A549 (cell line): Measurements from ENCODE around the gene ESR2. TPM values are rescaled to one million over a fixed set of nuclear protein-coding genes. Genes with fewer than 3 reads are reported as not detected.

Experiments used
- ATAC-seq, 2 experiments: fragments of 200-7000 bp in 1 of 2; fragments of >200 bp in 1 of 2; cut with Nextera tagmentation in 1 of 2; cut with Tn5 transposase in 1 of 2; 3 replicates each; pipeline versions ENCODE4 v1.8.0 to v1.9.1; 2018 to 2020; ENCODE audit warnings: mild to moderate bottlenecking in 1 of 2, moderate library complexity in 1 of 2
- CTCF ChIA-PET: fragments of 300-600 bp; sonication (Branson Sonifier 250); formaldehyde crosslinking; extraction: SDS; loops from one replicate; lab custom pipeline; 2021; ENCODE audit warnings: antibody characterized with exemption, inconsistent platforms; lab: Yijun Ruan, JAX
- POLR2A ChIA-PET: fragments of 350-600 bp; formaldehyde crosslinking; extraction: SDS; loops from one replicate; lab custom pipeline; 2021; ENCODE audit warnings: antibody characterized with exemption, inconsistent platforms; lab: Yijun Ruan, JAX
- DNase-seq, 2 experiments: peaks; one replicate each; pipeline versions ENCODE4 v3.0.0 to v3.0.0-alpha.2; 2011 to 2016; ENCODE audit warnings: low read depth in 1 of 2, low spot score in 1 of 2
- FAIRE-seq: peaks from 2 replicates; lab custom pipeline; 2011; peaks lifted over from hg19 to GRCh38; lab: Jason Lieb, UNC
- H3K27ac ChIP-seq, 2 experiments: fragments of >200 bp; sonication (Bioruptor Twin); formaldehyde crosslinking; 3 replicates each; pipeline ENCODE4 v1.5.1; 2016 to 2017
- H3K4me1 ChIP-seq: fragments of >200 bp; sonication (Bioruptor Twin); formaldehyde crosslinking; 3 replicates; pipeline ENCODE4 v1.6.1; 2016
- H3K4me2 ChIP-seq: fragments of >200 bp; sonication (Bioruptor Twin); formaldehyde crosslinking; 3 replicates; pipeline ENCODE4 v1.6.1; 2016
- H3K4me3 ChIP-seq: fragments of >200 bp; sonication (Bioruptor Twin); formaldehyde crosslinking; 3 replicates; pipeline ENCODE4 v1.5.1; 2016
- H3K9me3 ChIP-seq: fragments of >200 bp; sonication (Bioruptor Twin); formaldehyde crosslinking; 3 replicates; pipeline ENCODE4 v1.6.1; 2016
- BHLHE40 ChIP-seq: IDR thresholded peaks from 2 replicates; pipeline ENCODE4 v1.6.1; 2012; ENCODE audit warnings: low read depth, low read length, inconsistent platforms
- FOSB ChIP-seq: fragments of 250-450 bp; sonication (Bioruptor Pico); IDR thresholded peaks from 2 replicates; pipeline ENCODE4 v1.5.0; 2020; ENCODE audit warnings: mild to moderate bottlenecking, moderate library complexity
- HEYL ChIP-seq: fragments of 250-450 bp; sonication (Bioruptor Pico); IDR thresholded peaks from 2 replicates; pipeline ENCODE4 v1.8.0; 2021; ENCODE audit warnings: mild to moderate bottlenecking, moderate library complexity
- HOXA7 ChIP-seq: fragments of 250-450 bp; sonication (Bioruptor Pico); IDR thresholded peaks from 2 replicates; pipeline ENCODE4 v1.5.0; 2020; ENCODE audit warnings: mild to moderate bottlenecking, moderate library complexity
- HOXB5 ChIP-seq: fragments of 250-450 bp; sonication (Bioruptor Pico); IDR thresholded peaks from 2 replicates; pipeline ENCODE4 v1.5.0; 2020; ENCODE audit warnings: mild to moderate bottlenecking, moderate library complexity
- JUN ChIP-seq, 2 experiments: fragments of >200 bp; sonication (Bioruptor Twin); formaldehyde crosslinking; IDR thresholded peaks; 2 replicates in 1 of 2; 3 replicates in 1 of 2; pipeline ENCODE4 v1.6.1; 2016 to 2017
- KDM1A ChIP-seq: fragments of 200-600 bp; sonication (generic); IDR thresholded peaks from 2 replicates; pipeline ENCODE4 v1.6.1; 2016; ENCODE audit warnings: low read depth, mild to moderate bottlenecking
- MAFK ChIP-seq: fragments of 450-650 bp; IDR thresholded peaks from 2 replicates; pipeline ENCODE4 v1.6.1; 2014; ENCODE audit not compliant: partially characterized antibody
- MAZ ChIP-seq: fragments of 150-350 bp; IDR thresholded peaks from 2 replicates; pipeline ENCODE4 v1.6.1; 2014; ENCODE audit warnings: antibody characterized with exemption, low read depth, low read length, borderline replicate concordance
- NPAS2 ChIP-seq: fragments of 250-450 bp; sonication (Bioruptor Pico); IDR thresholded peaks from 2 replicates; pipeline ENCODE4 v1.8.0; 2022; ENCODE audit warnings: mild to moderate bottlenecking, moderate library complexity, borderline replicate concordance
- NR3C1 ChIP-seq: fragments of >200 bp; sonication (Bioruptor Twin); formaldehyde crosslinking; IDR thresholded peaks from 3 replicates; pipeline ENCODE4 v1.6.1; 2017
- RCOR1 ChIP-seq: fragments of 150-350 bp; IDR thresholded peaks from 2 replicates; pipeline ENCODE4 v1.6.1; 2014; ENCODE audit warnings: antibody characterized with exemption, low read length, low read depth
- RNF2 ChIP-seq: fragments of 200-600 bp; sonication (generic); IDR thresholded peaks from 2 replicates; pipeline ENCODE4 v1.6.1; 2016; ENCODE audit warnings: low read depth, mild to moderate bottlenecking, antibody characterized with exemption, moderate library complexity, borderline replicate concordance
- TP53 ChIP-seq: fragments of 250-450 bp; sonication (Bioruptor Pico); IDR thresholded peaks from 2 replicates; pipeline ENCODE4 v1.5.0; 2021; ENCODE audit warnings: mild to moderate bottlenecking, moderate library complexity
- WGBS: methylation state at CpG from one replicate; pipeline ENCODE4 v1.1.6; 2017; ENCODE audit errors: missing lambda C conversion rate; 5-methylcytosine and 5-hydroxymethylcytosine counted together
- polyA plus RNA-seq, 4 experiments: library from polyadenylated mRNA; depleted of rRNA in 3 of 4; stranded (reverse); fragments of >200 nt; fragmentation: RNase III in 1 of 4; extraction: RNeasy Plus Mini Kit Qiagen cat#74134 plus additional on column Dnase treatment in 1 of 4; gene quantifications; 2 replicates in 3 of 4; 3 replicates in 1 of 4; pipeline ENCODE4 v1.2.3, GENCODE V29; 2011 to 2017
- TF ChIP-seq, protein P1 (sequence below): fragments of >200 bp; sonication (Bioruptor Twin); formaldehyde crosslinking; IDR thresholded peaks from 3 replicates; pipeline ENCODE4 v1.5.1; 2016
- TF ChIP-seq, protein P2 (sequence below): fragments of >200 bp; sonication (Bioruptor Twin); formaldehyde crosslinking; IDR thresholded peaks from 2 replicates; pipeline ENCODE4 v1.6.1; 2016

ESR2 gene
- polyA plus RNA-seq, 2 of the 4 experiments (the other 2 are of a cell fraction), result 0.05 to 0.06 TPM

DNA sequence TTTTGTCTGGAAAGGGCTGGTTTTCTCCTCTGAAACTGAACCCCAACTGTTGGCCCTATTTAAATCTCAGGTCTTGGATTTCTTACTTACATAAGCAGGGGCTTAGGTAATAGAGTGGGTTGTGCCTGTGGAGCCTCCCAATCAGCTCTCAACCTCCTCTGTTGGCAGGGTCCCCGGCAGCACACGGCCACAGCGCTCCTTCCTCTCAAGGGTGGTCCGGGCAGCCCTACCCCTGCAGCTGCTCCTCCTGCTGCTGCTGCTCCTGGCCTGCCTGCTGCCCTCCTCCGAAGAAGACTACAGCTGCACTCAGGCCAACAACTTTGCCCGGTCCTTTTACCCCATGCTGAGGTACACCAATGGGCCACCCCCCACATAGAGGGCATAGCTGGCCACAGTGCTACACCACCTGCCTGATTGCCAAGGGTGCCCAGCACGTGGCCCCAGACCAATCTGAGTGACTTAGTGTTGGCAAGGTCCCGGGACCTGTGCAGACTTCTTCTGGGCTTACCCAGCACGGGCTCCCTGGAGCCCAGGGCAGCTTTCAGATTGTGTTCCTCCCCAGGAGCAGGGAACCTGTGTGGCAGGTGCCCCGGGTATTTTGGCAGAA, 68.9 kb downstream of the ESR2 start:
- TF ChIP-seq HEYL, result no peak
- no peak for TF ChIP-seq BHLHE40
- TF ChIP-seq TP53 (CRISPR knock-in tag), result no peak
- no peak for DNase-seq
- ChIA-PET CTCF (interaction anchor here (1.8 kb wide), 1 partner anchor 79 kb away, joined by 5 read pairs; no protein-coding TSS in a partner anchor), POLR2A (no interaction called here)
- Histone ChIP-seq H3K4me1 (no peaks in the 10 kb centered on the region), H3K9me3 (no peaks in the 10 kb centered on the region), H3K27ac (no peak overlapping the region), H3K4me3 (no peak overlapping the region), H3K4me2 (no peak overlapping the region)
- FAIRE-seq, result no peak
- WGBS, result 73% methylated on average over 8 of the region's 10 CpGs
- no peak for ATAC-seq

DNA sequence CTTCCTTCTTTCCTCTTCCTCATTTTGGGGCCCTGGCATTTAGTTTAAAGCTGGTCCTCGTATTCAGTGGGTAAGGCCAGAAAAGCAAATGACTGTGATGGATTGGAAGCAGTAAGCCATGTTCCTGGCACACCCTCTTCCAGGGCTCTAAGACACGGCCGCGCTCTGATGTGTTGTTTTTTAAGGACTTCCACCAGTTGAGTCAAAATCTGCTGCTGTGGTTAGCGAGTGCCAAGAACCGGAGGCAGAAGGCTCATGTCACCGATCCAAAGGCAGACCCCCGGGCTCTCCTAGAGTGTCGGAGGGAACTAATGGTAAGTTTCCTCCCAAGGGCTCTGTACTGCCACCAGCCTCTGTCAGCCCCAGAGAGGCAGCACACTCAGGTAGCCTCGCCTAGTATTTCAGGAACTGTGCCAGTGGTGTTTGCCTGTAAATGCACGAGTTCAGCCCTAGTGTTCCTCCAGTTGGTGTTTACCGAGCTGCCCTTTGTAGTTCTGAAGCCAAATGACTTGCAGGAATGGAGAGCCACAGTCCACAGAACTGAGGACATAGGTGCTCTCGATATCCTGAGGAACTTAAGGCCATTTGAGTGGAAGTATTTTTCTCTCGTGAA, 72.7 kb downstream of the ESR2 start:
- H3K4me1 ChIP-seq, result no peaks in the 10 kb centered on the region
- ChIA-PET CTCF (no interaction called here), POLR2A (no interaction called here)
- TF ChIP-seq, protein P1, sequence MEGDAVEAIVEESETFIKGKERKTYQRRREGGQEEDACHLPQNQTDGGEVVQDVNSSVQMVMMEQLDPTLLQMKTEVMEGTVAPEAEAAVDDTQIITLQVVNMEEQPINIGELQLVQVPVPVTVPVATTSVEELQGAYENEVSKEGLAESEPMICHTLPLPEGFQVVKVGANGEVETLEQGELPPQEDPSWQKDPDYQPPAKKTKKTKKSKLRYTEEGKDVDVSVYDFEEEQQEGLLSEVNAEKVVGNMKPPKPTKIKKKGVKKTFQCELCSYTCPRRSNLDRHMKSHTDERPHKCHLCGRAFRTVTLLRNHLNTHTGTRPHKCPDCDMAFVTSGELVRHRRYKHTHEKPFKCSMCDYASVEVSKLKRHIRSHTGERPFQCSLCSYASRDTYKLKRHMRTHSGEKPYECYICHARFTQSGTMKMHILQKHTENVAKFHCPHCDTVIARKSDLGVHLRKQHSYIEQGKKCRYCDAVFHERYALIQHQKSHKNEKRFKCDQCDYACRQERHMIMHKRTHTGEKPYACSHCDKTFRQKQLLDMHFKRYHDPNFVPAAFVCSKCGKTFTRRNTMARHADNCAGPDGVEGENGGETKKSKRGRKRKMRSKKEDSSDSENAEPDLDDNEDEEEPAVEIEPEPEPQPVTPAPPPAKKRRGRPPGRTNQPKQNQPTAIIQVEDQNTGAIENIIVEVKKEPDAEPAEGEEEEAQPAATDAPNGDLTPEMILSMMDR, result no peak
- TF ChIP-seq HEYL, result no peak
- no peak for TF ChIP-seq HOXB5 (CRISPR knock-in tag)
- no peak overlapping the region for H3K4me3 ChIP-seq
- no peak overlapping the region for H3K4me2 ChIP-seq
- ATAC-seq, result no peak
- H3K27ac ChIP-seq, result no peak overlapping the region
- 83% methylated on average over 13 of the region's 14 CpGs for WGBS
- no peaks in the 10 kb centered on the region for H3K9me3 ChIP-seq
- no peak for DNase-seq
- FAIRE-seq, result no peak

DNA sequence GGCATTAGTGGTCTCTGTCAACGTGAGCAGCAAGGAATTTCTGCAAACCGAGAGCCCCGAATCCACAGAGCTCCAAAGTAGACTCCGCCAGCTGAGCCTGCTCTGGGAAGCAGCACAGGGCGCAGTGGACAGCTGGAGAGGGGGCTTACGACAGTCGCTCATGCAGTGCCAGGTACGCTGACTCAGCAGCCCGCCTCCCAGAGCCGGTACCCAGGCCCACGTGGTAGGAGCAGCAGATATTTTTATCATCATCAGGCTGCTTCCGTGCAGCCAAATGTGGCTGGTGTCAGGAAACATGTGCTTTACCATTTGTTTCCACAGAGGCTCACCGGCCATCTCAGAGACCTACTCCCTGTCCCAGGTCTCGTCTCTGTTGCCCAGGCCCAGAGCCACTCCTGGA, 73.7 kb downstream of the ESR2 start:
- ATAC-seq, result no peak
- FAIRE-seq, result no peak
- CTCF ChIA-PET, result no interaction called here
- WGBS, result 87% methylated on average over 12 of the region's 14 CpGs
- Histone ChIP-seq H3K9me3 (no peaks in the 10 kb centered on the region), H3K4me2 (no peak overlapping the region), H3K4me1 (no peaks in the 10 kb centered on the region), H3K4me3 (no peak overlapping the region), H3K27ac (no peak overlapping the region)
- POLR2A ChIA-PET, result interaction anchor here (0.6 kb wide), 1 partner anchor 9 kb away, joined by 3 read pairs; no protein-coding TSS in a partner anchor
- TF ChIP-seq MAFK (peak; percentile 76), JUN (IDR thresholded peaks at IDR 0.05) (no peak)
- no peak for DNase-seq

DNA sequence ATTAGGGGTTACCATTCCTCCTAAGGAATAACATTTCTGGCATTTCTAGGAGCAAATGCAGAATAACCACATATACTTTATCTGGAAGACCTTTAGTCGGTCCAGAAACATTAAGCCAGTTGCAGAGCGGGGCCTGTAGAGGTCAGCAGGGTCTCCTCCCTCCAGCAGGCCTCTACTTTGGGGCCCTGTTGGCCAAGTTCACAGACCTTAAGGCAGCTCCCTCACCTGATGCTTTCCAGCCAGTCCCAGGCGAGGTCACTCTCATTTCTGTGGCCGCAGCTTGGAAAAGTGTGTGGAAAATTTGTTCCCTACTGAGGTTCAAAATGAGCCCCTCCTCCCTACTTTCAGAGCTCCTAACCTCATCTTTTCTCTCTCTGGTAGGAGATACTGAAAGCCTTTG, 74.1 kb downstream of the ESR2 start:
- TF ChIP-seq TP53 (CRISPR knock-in tag), result no peak
- no peak for TF ChIP-seq RCOR1
- no peak for TF ChIP-seq NPAS2 (CRISPR knock-in tag)
- Histone ChIP-seq H3K4me1 (no peaks in the 10 kb centered on the region), H3K4me2 (no peak overlapping the region), H3K27ac (no peak overlapping the region), H3K4me3 (no peak overlapping the region), H3K9me3 (no peaks in the 10 kb centered on the region)
- CTCF ChIA-PET, result interaction anchor here (1.1 kb wide), 1 partner anchor 75 kb away, joined by 3 read pairs; no protein-coding TSS in a partner anchor
- POLR2A ChIA-PET, result interaction anchor here (0.6 kb wide), 1 partner anchor 9 kb away, joined by 3 read pairs; no protein-coding TSS in a partner anchor
- ATAC-seq (peak in 1 of 2 experiments; percentile 23; a peak in 1 of 6 replicates), DNase-seq (no peak), FAIRE-seq (no peak)
- WGBS, result 92% methylated on average over 4 of the region's 4 CpGs

DNA sequence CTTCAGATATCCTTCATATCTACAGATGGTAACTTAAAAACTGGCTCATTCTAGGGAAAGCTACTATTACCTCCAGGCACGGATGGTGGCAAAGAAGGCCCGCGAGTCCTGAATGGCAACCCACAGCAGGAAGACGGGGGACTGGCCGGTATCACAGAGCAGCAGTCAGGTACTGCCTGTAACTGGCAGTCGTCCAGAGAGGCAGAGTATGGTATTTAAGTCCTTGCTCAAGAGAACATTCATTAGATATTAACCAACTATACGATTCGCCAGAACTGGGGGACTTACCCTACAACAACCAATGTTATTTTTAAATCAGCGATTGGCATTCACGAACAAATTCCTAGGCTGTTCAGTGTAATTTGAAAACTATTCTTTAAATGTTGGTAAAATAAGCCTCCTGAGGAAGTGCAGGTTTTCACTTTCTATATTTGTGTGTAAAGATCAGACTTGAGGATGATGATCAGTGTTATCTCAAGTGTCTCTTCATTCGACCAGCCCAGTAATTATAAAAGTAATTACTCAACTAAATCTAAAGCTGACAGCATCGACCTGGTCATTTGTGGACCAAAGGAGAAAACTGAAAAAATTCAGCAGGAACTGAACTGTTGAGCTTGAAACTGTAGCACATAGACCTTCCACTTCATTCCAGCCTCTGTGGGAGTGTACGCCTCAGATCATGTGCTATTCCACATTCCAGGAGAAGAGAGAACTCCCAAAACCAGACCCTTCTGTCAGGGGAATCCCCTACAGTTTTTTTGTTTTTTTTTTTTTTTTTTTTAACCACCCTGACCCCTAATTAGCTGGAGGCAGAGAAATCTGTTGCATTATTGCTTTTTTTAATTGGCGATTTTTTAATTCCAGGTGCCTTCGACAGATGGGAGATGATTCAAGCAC, 75.6 kb downstream of the ESR2 start:
- DNase-seq (no peak), ATAC-seq (no peak), FAIRE-seq (no peak)
- no peaks in the 10 kb centered on the region for H3K9me3 ChIP-seq
- TF ChIP-seq, protein P2, sequence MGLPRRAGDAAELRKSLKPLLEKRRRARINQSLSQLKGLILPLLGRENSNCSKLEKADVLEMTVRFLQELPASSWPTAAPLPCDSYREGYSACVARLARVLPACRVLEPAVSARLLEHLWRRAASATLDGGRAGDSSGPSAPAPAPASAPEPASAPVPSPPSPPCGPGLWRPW, result no peak
- TF ChIP-seq RNF2 (no peak), MAZ (no peak), HOXA7 (no peak), KDM1A (no peak), NR3C1 (no peak), FOSB (CRISPR knock-in tag) (no peak)
- H3K4me3 ChIP-seq, result no peak overlapping the region
- 79% methylated on average over 15 of the region's 15 CpGs for WGBS
- POLR2A ChIA-PET, result no interaction called here
- CTCF ChIA-PET, result interaction anchor here (0.6 to 1.5 kb wide), 4 partner anchors 9 to 202 kb away, joined by 3 to 4 read pairs (median 3); no protein-coding TSS in a partner anchor
- H3K4me2 ChIP-seq, result no peak overlapping the region
- no peaks in the 10 kb centered on the region for H3K4me1 ChIP-seq
- no peak overlapping the region for H3K27ac ChIP-seq
